AG09309 (cell line): ENCODE results near the gene PHETA1.
"Not testable (repeated sequence)": the region's sequence is repeated elsewhere in the genome, so short reads cannot be mapped to it uniquely, and the experiment has no call there.

ENCODE experiments used
- DNase-seq: peaks from one replicate; pipeline ENCODE4 v3.0.0-alpha.2; 2010; ENCODE audit warnings: low read depth
- H3K4me3 ChIP-seq: 2 replicates; pipeline ENCODE4 v1.5.1; 2011; ENCODE audit warnings: mild to moderate bottlenecking, low read depth, low read length, moderate library complexity; ENCODE audit not compliant: control insufficient read depth
- TF ChIP-seq, protein P1 (sequence below): IDR thresholded peaks from 2 replicates; pipeline ENCODE4 v1.5.1; 2011; ENCODE audit warnings: mild to moderate bottlenecking, low read depth, low read length, inconsistent platforms; ENCODE audit not compliant: insufficient read depth, control insufficient read depth; ENCODE audit errors: missing control alignments

Gene PHETA1

DNA sequence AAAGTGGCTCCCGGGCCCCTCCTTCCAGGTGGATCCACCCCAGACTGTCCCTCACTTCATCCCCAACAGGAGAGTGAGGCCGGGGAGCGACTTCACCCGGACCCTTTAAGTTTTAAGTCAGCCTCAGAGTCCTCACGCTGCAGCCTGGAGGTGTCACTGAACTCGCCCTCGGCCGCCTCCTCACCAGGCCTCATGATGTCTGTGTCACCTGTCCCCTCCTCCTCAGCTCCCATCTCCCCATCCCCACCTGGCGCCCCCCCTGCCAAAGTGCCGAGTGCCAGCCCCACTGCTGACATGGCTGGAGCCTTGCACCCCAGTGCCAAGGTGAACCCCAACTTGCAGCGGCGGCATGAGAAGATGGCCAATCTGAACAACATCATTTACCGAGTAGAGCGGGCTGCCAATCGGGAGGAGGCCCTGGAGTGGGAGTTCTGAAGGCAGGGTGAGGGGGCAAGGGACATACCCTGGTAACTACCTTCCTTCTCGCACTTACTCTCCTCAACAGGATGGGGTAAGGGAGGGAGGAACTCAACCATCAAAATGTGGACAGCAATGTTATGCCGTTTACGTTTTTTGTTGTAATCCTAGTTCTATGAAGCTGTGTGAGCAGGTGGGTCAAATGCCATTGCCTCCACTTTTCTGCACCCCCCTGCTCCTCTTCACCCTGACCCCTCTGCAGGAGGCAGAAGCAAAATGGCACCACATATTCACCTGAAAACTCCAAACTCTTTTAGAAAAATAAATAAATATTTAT, 20.8 kb downstream of the PHETA1 start:
- H3K4me3 ChIP-seq: no peak overlapping the region
- TF ChIP-seq, protein P1, sequence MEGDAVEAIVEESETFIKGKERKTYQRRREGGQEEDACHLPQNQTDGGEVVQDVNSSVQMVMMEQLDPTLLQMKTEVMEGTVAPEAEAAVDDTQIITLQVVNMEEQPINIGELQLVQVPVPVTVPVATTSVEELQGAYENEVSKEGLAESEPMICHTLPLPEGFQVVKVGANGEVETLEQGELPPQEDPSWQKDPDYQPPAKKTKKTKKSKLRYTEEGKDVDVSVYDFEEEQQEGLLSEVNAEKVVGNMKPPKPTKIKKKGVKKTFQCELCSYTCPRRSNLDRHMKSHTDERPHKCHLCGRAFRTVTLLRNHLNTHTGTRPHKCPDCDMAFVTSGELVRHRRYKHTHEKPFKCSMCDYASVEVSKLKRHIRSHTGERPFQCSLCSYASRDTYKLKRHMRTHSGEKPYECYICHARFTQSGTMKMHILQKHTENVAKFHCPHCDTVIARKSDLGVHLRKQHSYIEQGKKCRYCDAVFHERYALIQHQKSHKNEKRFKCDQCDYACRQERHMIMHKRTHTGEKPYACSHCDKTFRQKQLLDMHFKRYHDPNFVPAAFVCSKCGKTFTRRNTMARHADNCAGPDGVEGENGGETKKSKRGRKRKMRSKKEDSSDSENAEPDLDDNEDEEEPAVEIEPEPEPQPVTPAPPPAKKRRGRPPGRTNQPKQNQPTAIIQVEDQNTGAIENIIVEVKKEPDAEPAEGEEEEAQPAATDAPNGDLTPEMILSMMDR: no peak
- no peak for DNase-seq

DNA sequence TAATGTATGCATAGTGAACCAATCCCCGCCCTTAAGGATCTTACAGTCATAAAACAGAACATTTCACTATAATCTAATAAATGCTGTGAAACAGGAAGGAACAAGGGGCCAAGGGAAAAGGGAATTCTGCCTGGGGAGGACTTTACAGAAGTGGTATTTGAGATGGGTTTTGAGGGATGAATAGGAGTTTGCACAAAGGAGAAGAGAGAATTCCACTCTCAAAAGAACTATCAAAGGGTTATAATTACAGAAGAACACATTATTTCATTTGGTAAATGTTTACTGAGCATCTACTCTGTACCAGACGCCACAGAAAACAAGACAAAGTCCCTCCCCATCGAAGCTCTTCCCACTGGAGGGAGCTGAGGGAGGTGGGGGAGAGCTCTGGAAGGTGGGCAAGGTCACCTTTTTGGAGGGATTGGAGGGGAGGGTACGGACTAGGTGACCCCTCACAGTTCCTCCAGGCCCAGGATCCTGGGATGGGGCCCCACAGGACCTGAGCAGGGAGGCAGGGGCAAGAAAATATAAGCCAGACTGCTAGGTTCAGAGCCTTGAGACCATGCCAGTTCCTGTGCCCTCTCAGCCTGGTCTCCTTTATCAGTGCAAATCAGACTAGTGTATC, 24.5 kb downstream of the PHETA1 start:
- no peak overlapping the region for H3K4me3 ChIP-seq
- DNase-seq: no peak
- TF ChIP-seq, protein P1: no peak

DNA sequence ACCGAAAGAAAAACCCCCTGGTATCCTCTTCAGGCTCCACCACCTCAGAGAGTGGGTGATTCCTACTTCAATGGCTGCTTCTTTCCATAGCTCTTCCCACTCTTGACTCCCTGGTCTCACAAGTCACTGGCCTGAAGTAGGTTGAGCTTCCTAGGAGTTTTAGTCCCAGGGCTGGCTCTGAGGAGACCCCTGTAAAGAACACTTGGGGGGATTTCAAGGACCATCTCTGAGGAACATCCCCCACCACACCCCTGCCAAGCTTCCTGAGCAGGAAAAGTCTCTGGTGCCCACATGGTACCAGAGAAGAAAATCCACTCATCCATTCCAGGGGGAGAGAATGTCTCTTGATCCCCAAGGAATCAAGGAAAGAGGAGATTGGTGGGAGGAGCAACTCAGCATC, 25.7 kb downstream of the PHETA1 start:
- no peak for DNase-seq
- TF ChIP-seq, protein P1: no peak
- H3K4me3 ChIP-seq: no peak overlapping the region

DNA sequence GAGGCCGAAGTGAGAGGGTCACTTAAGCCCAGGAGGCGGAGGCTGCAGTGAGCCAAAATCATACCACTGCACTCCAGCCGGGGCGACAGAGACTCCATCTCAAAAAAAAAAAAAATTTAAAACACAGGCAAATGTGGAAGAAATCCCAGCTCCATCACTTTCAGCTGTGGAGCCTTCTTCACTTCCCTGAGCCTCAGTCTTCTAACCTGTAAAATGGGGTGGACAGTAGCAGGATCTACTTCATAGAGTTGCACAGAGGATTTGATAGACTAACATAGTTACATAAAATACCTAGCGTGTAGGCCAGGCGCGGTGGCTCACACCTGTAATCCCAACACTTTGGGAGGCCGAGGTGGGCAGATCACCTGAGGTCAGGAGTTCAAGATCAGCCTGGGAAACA, 26.5 kb downstream of the PHETA1 start:
- DNase-seq: no peak
- TF ChIP-seq, protein P1: no peak
- no peak overlapping the region for H3K4me3 ChIP-seq

- TF ChIP-seq, protein P1: no peak
- no peak overlapping the region for H3K4me3 ChIP-seq
- no peak for DNase-seq
Measured at GRCh38 chr12:111341426-111342065, 27.3 kb downstream of the PHETA1 start.

DNA sequence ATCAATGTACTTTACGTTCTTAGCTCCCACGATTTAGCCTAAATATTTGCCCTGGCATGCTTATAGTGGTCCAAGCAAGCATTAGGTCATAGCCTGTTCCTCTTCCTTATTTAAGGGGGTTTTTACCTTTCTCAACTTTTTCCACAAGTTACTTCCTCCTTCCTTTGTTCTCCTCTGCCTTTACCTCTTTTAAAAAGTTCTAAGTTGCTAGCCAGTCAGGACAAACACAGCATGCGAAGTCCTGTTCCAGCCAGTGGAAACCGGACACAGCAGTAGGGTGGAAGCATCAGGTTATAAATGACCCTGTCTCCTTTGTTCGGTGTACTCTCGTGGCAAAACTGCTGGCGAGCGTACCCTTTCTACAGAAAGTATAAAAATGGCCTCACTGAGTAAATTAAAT, 28.2 kb downstream of the PHETA1 start:
- not testable (repeated sequence) for DNase-seq, H3K4me3 ChIP-seq

GRCh38 chr12:111340231-111340630, 28.7 kb downstream of the PHETA1 start:
- TF ChIP-seq, protein P1: no peak
- DNase-seq: no peak
- no peak overlapping the region for H3K4me3 ChIP-seq
